Measurements from ENCODE around the gene ATP1A1.

The ATP1A1 gene

GRCh38 chr1:116426401-116426800 lies 53.4 kb downstream of the ATP1A1 start:
- DNase-seq (ENCODE audit: low read depth), result no peak
- no peak for TF ChIP-seq CTCF (conservative IDR thresholded peaks at IDR 0.05; ENCODE audit: control insufficient read depth, insufficient read depth, low read depth, low read length)
- no peak overlapping the region for H3K4me3 ChIP-seq (ENCODE audit: control insufficient read depth, low read depth, low read length)

- no peak for TF ChIP-seq CTCF (conservative IDR thresholded peaks at IDR 0.05; ENCODE audit: control insufficient read depth, insufficient read depth, low read depth, low read length)
- DNase-seq (ENCODE audit: low read depth), result no peak
- H3K4me3 ChIP-seq (ENCODE audit: control insufficient read depth, low read depth, low read length), result no peak overlapping the region
These were observed 55.5 kb downstream of the ATP1A1 start for GRCh38 chr1:116428576-116428975.

- TF ChIP-seq CTCF (conservative IDR thresholded peaks at IDR 0.05; ENCODE audit: control insufficient read depth, insufficient read depth, low read depth, low read length), result no peak
- DNase-seq (ENCODE audit: low read depth), result no peak
- no peak overlapping the region for H3K4me3 ChIP-seq (ENCODE audit: control insufficient read depth, low read depth, low read length)
These were observed 56.9 kb downstream of the ATP1A1 start for GRCh38 chr1:116429821-116430374.

GRCh38 chr1:116431870-116432500 lies 58.9 kb downstream of the ATP1A1 start:
- H3K4me3 ChIP-seq (ENCODE audit: control insufficient read depth, low read depth, low read length), result no peak overlapping the region
- TF ChIP-seq CTCF (conservative IDR thresholded peaks at IDR 0.05; ENCODE audit: control insufficient read depth, insufficient read depth, low read depth, low read length), result no peak
- no peak for DNase-seq (ENCODE audit: low read depth)

GRCh38 chr1:116432655-116433265 lies 59.7 kb downstream of the ATP1A1 start:
- no peak overlapping the region for H3K4me3 ChIP-seq (ENCODE audit: control insufficient read depth, low read depth, low read length)
- no peak for DNase-seq (ENCODE audit: low read depth)
- TF ChIP-seq CTCF (conservative IDR thresholded peaks at IDR 0.05; ENCODE audit: control insufficient read depth, insufficient read depth, low read depth, low read length), result no peak

GRCh38 chr1:116433275-116434257 lies 60.5 kb downstream of the ATP1A1 start:
- TF ChIP-seq CTCF (conservative IDR thresholded peaks at IDR 0.05; ENCODE audit: control insufficient read depth, insufficient read depth, low read depth, low read length), result no peak
- peak; percentile 31 for DNase-seq (ENCODE audit: low read depth)
- no peak overlapping the region for H3K4me3 ChIP-seq (ENCODE audit: control insufficient read depth, low read depth, low read length)
